Measurements from ENCODE around the gene OPCML.

OPCML gene

GRCh38 chr11:133271871-133272776, 260.2 kb downstream of the OPCML start:
- FAIRE-seq = no peak

- no peak for FAIRE-seq
Observed at GRCh38 chr11:133271206-133271605, 261.1 kb downstream of the OPCML start.

- no peak for FAIRE-seq
Observed at GRCh38 chr11:133269267-133269666, 263.0 kb downstream of the OPCML start.

DNA sequence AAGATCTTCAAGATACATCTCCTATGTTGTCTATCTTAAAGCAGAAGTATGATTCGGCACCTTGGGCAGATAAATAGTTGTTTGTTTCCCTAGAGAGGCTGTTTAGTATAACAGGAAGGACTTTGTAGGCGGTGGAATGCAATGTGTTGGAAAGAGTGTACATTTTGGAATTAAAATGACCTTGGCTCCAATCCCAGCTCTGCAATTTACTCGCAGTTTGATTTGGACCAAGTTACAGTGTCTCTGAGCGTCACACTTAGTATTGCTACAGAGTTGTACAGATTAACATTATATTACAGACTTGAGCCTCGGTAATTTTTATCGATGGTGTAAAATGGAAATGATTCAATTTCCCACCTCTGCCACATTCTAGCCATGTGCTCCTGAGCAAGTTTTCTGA, 265.3 kb downstream of the OPCML start:
- no peak for FAIRE-seq

GRCh38 chr11:133265530-133266035, 266.7 kb downstream of the OPCML start:
- FAIRE-seq = no peak

GRCh38 chr11:133263332-133263731, 269.0 kb downstream of the OPCML start:
- FAIRE-seq = no peak

DNA sequence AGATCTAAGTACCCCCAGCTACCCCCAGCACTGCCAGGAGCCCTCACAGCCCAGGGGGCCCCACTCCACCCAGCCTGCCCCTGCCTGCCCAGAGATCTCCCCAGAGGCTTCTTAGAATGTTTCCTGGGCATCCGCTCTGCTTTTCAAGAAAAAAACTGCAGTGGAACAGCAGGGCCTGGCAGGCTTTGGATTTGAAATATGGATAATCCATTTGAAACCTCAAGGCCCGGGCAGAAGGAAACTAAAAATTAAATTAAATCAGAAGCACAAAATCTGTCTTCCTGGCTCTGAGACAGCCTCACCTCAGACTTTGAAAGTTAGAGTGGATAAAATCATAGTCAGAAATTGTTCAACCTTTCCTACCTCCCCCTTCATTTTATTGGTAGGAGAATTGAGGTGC, 273.6 kb downstream of the OPCML start:
- no peak for FAIRE-seq

DNA sequence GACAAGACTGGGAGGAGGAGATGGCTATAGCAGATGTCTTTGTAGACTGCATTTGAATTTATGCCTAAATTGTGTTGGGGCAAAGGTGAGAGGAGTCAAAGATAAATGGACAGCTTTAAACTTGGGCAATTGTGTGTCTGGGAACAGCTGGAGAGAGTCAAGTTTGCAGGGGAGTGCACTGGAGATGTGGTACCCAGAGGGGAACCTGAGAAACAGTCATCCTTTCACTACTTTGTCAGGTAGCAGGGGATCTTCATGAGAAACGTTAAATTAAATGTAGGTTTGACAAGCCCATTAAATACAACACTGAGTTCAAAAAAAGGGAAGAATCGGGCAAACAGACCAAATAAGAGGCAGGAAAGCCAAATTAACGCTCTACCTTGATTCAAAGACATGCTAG, 277.7 kb downstream of the OPCML start:
- FAIRE-seq = no peak

DNA sequence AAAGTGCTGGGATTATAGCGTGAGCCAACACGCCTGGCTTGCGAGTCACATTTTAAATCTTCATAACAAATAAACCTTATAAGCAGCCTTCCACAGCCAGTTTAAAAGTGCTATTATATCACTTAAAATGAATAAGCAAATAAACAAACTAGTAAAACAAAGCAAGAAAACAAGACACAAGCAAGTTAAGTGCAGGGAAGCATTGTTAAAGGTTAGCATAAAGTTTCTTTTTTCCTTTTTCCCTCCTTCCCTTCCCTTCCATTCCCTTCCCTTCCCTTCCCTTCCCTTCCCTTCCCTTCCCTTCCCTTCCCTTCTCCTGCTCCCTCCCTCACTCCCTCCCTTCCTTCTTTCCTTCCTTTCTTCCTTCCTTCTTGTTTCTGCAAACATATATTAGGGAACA, 278.7 kb downstream of the OPCML start:
- FAIRE-seq = no peak

DNA sequence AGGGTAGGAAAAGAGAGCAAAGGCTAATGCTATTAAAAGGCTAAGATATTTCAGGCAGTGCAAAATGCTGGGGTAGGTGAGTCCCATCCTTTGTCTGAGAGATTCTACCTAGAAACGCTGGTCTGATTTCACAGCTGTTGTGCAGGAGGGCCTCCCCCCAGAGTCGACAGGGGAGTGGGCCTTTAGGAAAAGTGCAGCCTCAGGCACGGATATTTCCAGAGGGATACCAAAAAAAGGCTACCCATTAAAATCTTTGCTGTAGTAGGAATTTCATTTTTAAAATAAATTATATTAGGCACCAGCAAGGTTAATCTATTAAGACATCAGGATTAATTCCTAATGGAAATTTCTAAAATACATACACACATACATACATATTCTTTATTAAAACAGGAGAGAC, 280.5 kb downstream of the OPCML start:
- FAIRE-seq = no peak

GRCh38 chr11:133249530-133249929, 282.8 kb downstream of the OPCML start:
- no peak for FAIRE-seq

GRCh38 chr11:133249065-133249464, 283.2 kb downstream of the OPCML start:
- FAIRE-seq = no peak

- no peak for FAIRE-seq
Observed at GRCh38 chr11:133243832-133244231, 288.5 kb downstream of the OPCML start.

DNA sequence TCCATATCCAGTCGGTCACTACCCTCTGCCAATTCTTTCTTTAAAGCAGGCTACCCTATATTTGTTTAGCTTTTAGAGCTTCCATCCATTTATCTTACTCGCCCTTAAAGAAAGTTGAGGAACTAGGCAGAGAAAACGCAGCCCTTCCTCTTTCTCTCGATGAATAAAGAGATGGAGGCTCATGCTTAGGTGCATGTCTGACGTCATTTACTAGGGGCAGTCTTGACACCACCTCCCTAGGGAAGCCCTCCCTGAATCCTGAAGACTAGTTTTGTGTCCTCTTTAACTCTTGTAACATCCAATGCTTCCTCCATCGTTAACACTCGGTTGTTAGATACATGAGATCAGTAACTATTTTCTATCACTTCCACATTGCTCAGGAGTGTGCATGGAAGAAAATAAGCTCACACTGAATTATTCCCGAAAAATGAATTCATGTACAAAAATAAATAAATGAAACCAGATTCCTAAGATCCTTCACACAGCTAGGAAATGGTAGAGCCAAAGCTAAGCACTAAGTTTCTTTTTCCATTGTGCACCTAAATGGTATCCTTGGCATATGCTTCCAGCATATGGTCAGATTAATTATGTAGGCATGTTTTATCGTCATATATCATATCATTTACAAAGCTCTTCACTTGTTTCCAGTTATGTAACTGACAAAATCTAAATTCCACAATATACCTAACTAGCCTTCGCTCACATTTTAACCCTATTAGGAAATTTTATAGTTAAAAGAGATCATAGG, 291.2 kb downstream of the OPCML start:
- no peak for FAIRE-seq

GRCh38 chr11:133239575-133239974, 292.7 kb downstream of the OPCML start:
- no peak for FAIRE-seq

GRCh38 chr11:133238495-133238894, 293.8 kb downstream of the OPCML start:
- FAIRE-seq = no peak

- no peak for FAIRE-seq
Observed at GRCh38 chr11:133238027-133238426, 294.3 kb downstream of the OPCML start.

DNA sequence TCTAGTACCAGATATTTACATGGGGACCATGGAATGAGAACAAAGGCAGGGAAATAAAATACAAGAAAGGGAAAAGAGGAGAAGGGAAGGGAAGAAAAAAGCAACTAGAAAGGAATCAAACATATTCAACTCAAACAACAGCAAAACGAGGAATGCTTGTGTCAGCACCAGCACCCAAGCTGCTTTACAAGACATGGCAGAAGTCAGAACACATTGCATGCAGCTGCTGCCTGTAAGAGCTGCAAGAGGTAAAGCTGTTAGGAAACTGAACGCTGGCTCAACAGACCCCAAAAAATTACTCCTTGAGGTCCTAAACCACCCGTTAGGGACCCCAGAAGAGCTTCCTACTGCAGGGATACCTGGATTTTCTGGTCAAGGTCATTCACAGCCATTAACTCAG, 296.9 kb downstream of the OPCML start:
- no peak for FAIRE-seq

DNA sequence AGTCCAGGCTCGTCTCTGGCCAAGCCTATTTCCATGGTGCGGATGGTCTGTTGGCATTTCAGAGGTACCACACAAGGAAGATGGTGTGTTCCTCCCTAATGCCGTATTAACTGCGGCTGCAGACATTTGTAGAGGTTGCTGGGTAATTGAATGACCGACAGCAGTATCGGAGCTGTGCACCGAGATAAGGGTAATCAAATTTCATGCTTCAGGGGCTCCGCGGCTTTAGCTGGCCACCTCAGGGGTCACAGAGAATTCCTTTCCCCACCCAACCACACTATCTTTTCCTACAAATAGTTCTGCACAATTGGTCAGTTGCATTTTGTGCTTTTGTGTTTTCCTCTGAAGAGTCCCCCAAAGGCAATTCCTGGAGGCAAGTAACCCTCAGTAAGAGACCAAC, 297.4 kb downstream of the OPCML start:
- no peak for FAIRE-seq

- FAIRE-seq = no peak
Observed at GRCh38 chr11:133232665-133233064, 299.6 kb downstream of the OPCML start.

GRCh38 chr11:133230431-133230830, 301.9 kb downstream of the OPCML start:
- FAIRE-seq = no peak

- FAIRE-seq = no peak
Observed at GRCh38 chr11:133228471-133229329, 303.6 kb downstream of the OPCML start.

GRCh38 chr11:133227632-133228111, 304.6 kb downstream of the OPCML start:
- no peak for FAIRE-seq

Measured in endometrium (tissue), 2 donors.